Endothelial cell (in vitro differentiated cells): ENCODE results near the gene UBAP1L. TPM values are rescaled to one million over a fixed set of nuclear protein-coding genes. Genes with fewer than 3 reads are reported as not detected.

Source experiments
- DNase-seq: peaks from one replicate; pipeline ENCODE4 v3.0.0; 2021; ENCODE audit warnings: low spot score
- H3K27ac Mint-ChIP-seq: one replicate; pipeline ENCODE4 v1.8.0; 2021; ENCODE audit warnings: mixed read lengths, inconsistent platforms; ENCODE audit not compliant: unreplicated experiment
- H3K27me3 Mint-ChIP-seq: one replicate; pipeline ENCODE4 v1.8.0; 2021; ENCODE audit warnings: mild to moderate bottlenecking, moderate library complexity, mixed read lengths, inconsistent platforms; ENCODE audit not compliant: unreplicated experiment
- H3K36me3 Mint-ChIP-seq: one replicate; pipeline ENCODE4 v1.8.0; 2021; ENCODE audit warnings: mild to moderate bottlenecking, low read depth, mixed read lengths, inconsistent platforms; ENCODE audit not compliant: unreplicated experiment
- H3K4me1 Mint-ChIP-seq: one replicate; pipeline ENCODE4 v1.8.0; 2021; ENCODE audit warnings: mild to moderate bottlenecking, mixed read lengths, inconsistent platforms; ENCODE audit not compliant: unreplicated experiment
- H3K4me3 Mint-ChIP-seq: one replicate; pipeline ENCODE4 v1.8.0; 2021; ENCODE audit warnings: mild to moderate bottlenecking, mixed read lengths, inconsistent platforms; ENCODE audit not compliant: unreplicated experiment
- H3K9me3 Mint-ChIP-seq: one replicate; pipeline ENCODE4 v1.8.0; 2021; ENCODE audit warnings: mixed read lengths, inconsistent platforms; ENCODE audit not compliant: unreplicated experiment
- total RNA-seq: library from RNA; stranded (reverse); fragmentation: NEBNext Ultra II Directional; extraction: Animal tissue kit (Norgen Biotek cat#: 25700); gene quantifications from one replicate; pipeline ENCODE4 v1.2.1, GENCODE V29; 2021; ENCODE audit not compliant: unreplicated experiment
- TF ChIP-seq, protein P1 (sequence below): fragments of 200-600 bp; sonication (generic); IDR thresholded peaks from one replicate; pipeline ENCODE4 v1.5.0; 2021; ENCODE audit warnings: antibody characterized with exemption; ENCODE audit not compliant: unreplicated experiment

UBAP1L gene
- total RNA-seq, 1 donor from 2014 or later = 1.8 TPM

DNA sequence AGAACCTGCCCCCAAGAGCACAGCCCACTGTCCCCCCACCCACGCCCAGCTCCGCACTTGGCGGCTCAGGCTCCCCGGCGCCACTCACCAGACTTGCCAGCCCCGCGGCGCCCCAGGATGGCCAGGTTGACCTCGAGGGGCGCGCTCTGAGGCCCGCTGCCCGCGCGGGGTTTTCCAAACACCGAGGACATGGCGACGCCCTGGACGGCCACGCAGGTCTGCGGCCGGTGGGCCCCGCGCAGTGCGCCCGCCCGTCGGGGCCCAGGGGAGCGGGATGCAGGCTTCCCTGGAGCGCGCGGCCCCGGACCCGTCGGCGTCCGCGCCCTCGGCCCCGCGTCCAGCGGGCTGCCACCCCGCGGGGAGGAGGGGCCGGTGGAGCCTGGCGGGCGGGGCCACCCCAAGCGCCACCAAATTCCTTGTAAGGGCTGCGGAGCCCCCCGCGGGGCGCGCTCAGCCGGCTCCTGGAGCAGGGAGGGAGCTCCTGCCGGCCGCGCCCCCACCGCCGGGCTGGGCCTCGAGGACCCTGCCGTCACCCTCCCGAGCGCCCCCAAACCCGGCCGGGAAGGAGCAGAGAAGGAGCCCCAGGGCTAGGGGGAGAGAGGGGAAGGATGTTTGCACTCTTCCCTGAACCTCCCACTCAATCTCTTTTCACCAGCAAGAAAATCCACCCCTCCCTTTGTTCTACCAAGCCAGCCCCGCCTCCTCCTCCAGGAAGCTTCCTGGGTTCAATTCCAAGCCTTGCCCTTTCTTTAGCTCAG, 47.2 kb downstream of the UBAP1L start, which contains the start of gene RASL12:
Gene RASL12, minus strand, starts transcription at position 347 of the 758 bp plus-strand sequence. Its CDS starts 156 bp downstream, at position 191.
- Mint-ChIP-seq H3K4me1 (peaks cover 2% of the 10 kb centered on the region), H3K9me3 (no peaks in the 10 kb centered on the region), H3K27ac (no peak within 1 kb of the TSS), H3K36me3 (no peaks in the 10 kb centered on the region), H3K4me3 (peak within 1 kb of the TSS; percentile 78), H3K27me3 (peaks cover 6% of the 10 kb centered on the region)
- TF ChIP-seq, protein P1, sequence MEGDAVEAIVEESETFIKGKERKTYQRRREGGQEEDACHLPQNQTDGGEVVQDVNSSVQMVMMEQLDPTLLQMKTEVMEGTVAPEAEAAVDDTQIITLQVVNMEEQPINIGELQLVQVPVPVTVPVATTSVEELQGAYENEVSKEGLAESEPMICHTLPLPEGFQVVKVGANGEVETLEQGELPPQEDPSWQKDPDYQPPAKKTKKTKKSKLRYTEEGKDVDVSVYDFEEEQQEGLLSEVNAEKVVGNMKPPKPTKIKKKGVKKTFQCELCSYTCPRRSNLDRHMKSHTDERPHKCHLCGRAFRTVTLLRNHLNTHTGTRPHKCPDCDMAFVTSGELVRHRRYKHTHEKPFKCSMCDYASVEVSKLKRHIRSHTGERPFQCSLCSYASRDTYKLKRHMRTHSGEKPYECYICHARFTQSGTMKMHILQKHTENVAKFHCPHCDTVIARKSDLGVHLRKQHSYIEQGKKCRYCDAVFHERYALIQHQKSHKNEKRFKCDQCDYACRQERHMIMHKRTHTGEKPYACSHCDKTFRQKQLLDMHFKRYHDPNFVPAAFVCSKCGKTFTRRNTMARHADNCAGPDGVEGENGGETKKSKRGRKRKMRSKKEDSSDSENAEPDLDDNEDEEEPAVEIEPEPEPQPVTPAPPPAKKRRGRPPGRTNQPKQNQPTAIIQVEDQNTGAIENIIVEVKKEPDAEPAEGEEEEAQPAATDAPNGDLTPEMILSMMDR = no peak
- DNase-seq = no peak

DNA sequence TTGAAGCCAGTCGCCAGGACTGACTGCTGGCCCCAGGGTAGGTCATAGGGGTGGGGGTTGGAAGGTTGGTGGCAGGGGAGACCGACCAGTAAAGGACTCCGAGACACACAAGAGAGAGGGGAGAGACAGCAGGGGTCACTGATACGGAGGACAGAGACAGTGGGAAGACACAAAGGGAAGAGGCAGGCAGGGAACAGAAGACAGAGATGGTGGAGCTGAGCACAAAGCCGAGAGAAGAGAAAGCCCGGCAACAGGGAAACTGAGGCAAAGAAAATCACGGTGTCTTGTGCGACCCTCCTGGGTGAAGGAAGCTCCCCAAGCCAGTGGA, 47.7 kb downstream of the UBAP1L start:
- TF ChIP-seq, protein P1 = no peak
- no peaks in the 10 kb centered on the region for H3K36me3 Mint-ChIP-seq
- DNase-seq = no peak
- peak overlapping the region; percentile 77 for H3K4me3 Mint-ChIP-seq
- H3K4me1 Mint-ChIP-seq = peaks cover 2% of the 10 kb centered on the region
- H3K9me3 Mint-ChIP-seq = no peaks in the 10 kb centered on the region
- H3K27me3 Mint-ChIP-seq = peaks cover 6% of the 10 kb centered on the region
- H3K27ac Mint-ChIP-seq = no peak overlapping the region

DNA sequence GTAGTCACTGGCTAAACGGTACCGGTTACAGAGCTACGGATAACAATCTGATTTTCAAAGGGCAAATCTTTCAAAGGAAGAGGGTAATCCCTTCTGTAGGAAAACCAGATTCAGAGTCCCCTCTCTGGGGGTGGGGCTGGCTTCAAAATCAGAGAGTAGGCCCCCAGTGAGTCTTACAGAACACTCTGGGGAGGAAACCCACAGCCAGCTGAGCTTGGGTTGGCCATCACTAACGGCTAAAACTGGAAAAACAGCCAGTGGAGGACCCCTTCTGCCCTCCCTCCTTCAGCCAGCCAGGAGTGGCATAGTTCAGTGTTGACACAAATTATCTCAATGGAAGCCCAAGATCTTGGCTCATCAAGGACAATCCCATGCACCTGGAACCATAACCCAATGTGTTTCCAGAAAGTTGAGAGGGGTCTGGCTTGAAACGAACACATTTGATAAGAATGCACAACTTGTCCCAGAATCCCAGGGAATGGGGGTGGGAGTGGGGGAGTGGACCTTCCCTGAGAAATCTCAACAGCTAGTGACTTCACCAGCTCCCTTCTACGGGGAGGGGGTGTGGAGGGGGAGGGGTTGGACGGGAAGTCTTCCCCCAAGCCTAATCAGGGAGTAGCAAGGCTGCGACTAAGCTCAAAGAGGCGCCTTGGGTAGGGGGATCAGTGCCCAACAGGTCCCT, 48.2 kb downstream of the UBAP1L start:
- no peaks in the 10 kb centered on the region for H3K9me3 Mint-ChIP-seq
- TF ChIP-seq, protein P1 = no peak
- H3K27ac Mint-ChIP-seq = no peak overlapping the region
- no peaks in the 10 kb centered on the region for H3K36me3 Mint-ChIP-seq
- peaks cover 2% of the 10 kb centered on the region for H3K4me1 Mint-ChIP-seq
- DNase-seq = no peak
- H3K4me3 Mint-ChIP-seq = peak overlapping the region; percentile 77
- H3K27me3 Mint-ChIP-seq = peaks cover 5% of the 10 kb centered on the region

DNA sequence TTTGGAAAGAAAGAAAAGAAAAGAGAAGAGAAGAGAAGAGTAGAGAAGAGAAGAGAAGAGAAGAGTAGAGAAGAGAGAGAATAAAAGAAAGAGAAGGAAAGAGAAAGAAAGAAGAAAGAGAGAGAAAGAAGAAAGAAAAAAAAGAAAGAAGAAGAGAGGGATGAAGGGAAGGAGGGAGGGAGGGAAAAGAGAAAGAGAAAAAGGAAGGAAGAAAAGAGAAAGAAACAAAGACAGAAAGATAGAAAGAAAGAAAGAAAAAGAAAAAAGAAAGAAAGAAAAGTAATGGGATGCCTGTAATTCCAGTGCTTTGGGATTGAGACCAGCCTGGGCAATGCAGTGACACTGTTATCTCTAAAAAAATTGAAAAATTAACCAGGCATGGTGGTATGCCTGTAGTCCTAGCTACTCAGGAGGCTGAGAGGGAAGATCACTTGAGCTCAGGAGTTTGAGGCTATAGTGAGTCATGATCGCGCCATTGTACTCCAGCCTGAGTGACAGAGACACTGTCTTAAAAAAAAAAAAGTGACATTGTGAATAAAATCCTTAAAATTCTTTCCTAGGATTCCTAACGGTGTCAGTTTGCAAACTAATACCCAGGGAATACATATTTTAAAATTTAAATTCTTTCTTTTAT, 48.9 kb downstream of the UBAP1L start:
- TF ChIP-seq, protein P1 = no peak
- Mint-ChIP-seq H3K36me3 (no peaks in the 10 kb centered on the region), H3K4me1 (peaks cover 2% of the 10 kb centered on the region), H3K27me3 (peaks cover 5% of the 10 kb centered on the region), H3K27ac (no peak overlapping the region), H3K4me3 (no peak overlapping the region), H3K9me3 (no peaks in the 10 kb centered on the region)
- no peak for DNase-seq
